ENCODE results near the gene PVR.
A peak's percentile ranks its signal among the peaks of the same experiment; 100 is the strongest.

Gene PVR

GRCh38 chr19:44641501-44642265 lies 2.0 kb upstream of the PVR start:
- no peak overlapping the region for H3K4me3 ChIP-seq (ENCODE audit: low read depth, low read length)
- no peak for DNase-seq (ENCODE audit: low read depth)

- no peak overlapping the region for H3K4me3 ChIP-seq (ENCODE audit: low read depth, low read length)
- no peak for DNase-seq (ENCODE audit: low read depth)
These were observed 1.3 kb upstream of the PVR start for GRCh38 chr19:44642377-44642776.

- peak overlapping the region; percentile 85 for H3K4me3 ChIP-seq (ENCODE audit: low read depth, low read length)
- no peak for DNase-seq (ENCODE audit: low read depth)
These were observed 799 bp downstream of the PVR start for GRCh38 chr19:44644402-44645016.

GRCh38 chr19:44645407-44646048 lies 1.8 kb downstream of the PVR start:
- DNase-seq (ENCODE audit: low read depth) = no peak
- peak overlapping the region; percentile 9 for H3K4me3 ChIP-seq (ENCODE audit: low read depth, low read length)

- DNase-seq (ENCODE audit: low read depth) = no peak
- no peak overlapping the region for H3K4me3 ChIP-seq (ENCODE audit: low read depth, low read length)
These were observed 2.3 kb downstream of the PVR start for GRCh38 chr19:44646049-44646416.

GRCh38 chr19:44647144-44647543 lies 3.4 kb downstream of the PVR start:
- DNase-seq (ENCODE audit: low read depth) = no peak
- H3K4me3 ChIP-seq (ENCODE audit: low read depth, low read length) = no peak overlapping the region

GRCh38 chr19:44648631-44649251 lies 5.0 kb downstream of the PVR start:
- no peak overlapping the region for H3K4me3 ChIP-seq (ENCODE audit: low read depth, low read length)
- no peak for DNase-seq (ENCODE audit: low read depth)

GRCh38 chr19:44649578-44650145 lies 6.0 kb downstream of the PVR start:
- no peak for DNase-seq (ENCODE audit: low read depth)
- no peak overlapping the region for H3K4me3 ChIP-seq (ENCODE audit: low read depth, low read length)

- DNase-seq (ENCODE audit: low read depth) = no peak
- H3K4me3 ChIP-seq (ENCODE audit: low read depth, low read length) = no peak overlapping the region
These were observed 9.6 kb downstream of the PVR start for GRCh38 chr19:44653343-44653742.

GRCh38 chr19:44653977-44654774 lies 10.5 kb downstream of the PVR start:
- no peak for DNase-seq (ENCODE audit: low read depth)
- H3K4me3 ChIP-seq (ENCODE audit: low read depth, low read length) = no peak overlapping the region

- no peak for DNase-seq (ENCODE audit: low read depth)
- no peak overlapping the region for H3K4me3 ChIP-seq (ENCODE audit: low read depth, low read length)
These were observed 13.7 kb downstream of the PVR start for GRCh38 chr19:44657211-44657921.

GRCh38 chr19:44658069-44658733 lies 14.5 kb downstream of the PVR start:
- DNase-seq (ENCODE audit: low read depth) = no peak
- H3K4me3 ChIP-seq (ENCODE audit: low read depth, low read length) = no peak overlapping the region

GRCh38 chr19:44660081-44660480 lies 16.4 kb downstream of the PVR start:
- no peak overlapping the region for H3K4me3 ChIP-seq (ENCODE audit: low read depth, low read length)
- DNase-seq (ENCODE audit: low read depth) = no peak

- DNase-seq (ENCODE audit: low read depth) = no peak
These were observed 17.5 kb downstream of the PVR start for GRCh38 chr19:44661205-44661604.

GRCh38 chr19:44661904-44662303 lies 18.2 kb downstream of the PVR start:
- DNase-seq (ENCODE audit: low read depth) = no peak
- no peak overlapping the region for H3K4me3 ChIP-seq (ENCODE audit: low read depth, low read length)

More at GRCh38 chr19:44661205-44661604, 17.5 kb downstream of the PVR start:
- no peak overlapping the region for H3K4me3 ChIP-seq (ENCODE audit: low read depth, low read length)

- no peak overlapping the region for H3K4me3 ChIP-seq (ENCODE audit: low read depth, low read length)
- peak; percentile 52 for DNase-seq (ENCODE audit: low read depth)
These were observed 19.1 kb downstream of the PVR start for GRCh38 chr19:44662691-44663385.

- no peak overlapping the region for H3K4me3 ChIP-seq (ENCODE audit: low read depth, low read length)
- no peak for DNase-seq (ENCODE audit: low read depth)
These were observed 20.3 kb downstream of the PVR start for GRCh38 chr19:44663996-44664395.

- no peak for DNase-seq (ENCODE audit: low read depth)
- H3K4me3 ChIP-seq (ENCODE audit: low read depth, low read length) = no peak overlapping the region
These were observed 21.3 kb downstream of the PVR start for GRCh38 chr19:44664976-44665375.
